Fibroblast of pulmonary artery (primary cell): Measurements from ENCODE around the gene CNOT1.

Experiments
- DNase-seq: peaks from one replicate; pipeline ENCODE4 v3.0.0-alpha.2; 2010; ENCODE audit warnings: low read depth
- H3K4me3 ChIP-seq: replicated peaks from 2 replicates; pipeline ENCODE4 v1.5.1; 2011; ENCODE audit warnings: low read depth, mild to moderate bottlenecking, control low read depth, low read length, moderate library complexity
- CTCF ChIP-seq: IDR thresholded peaks from 2 replicates; pipeline ENCODE4 v1.5.1; 2011; ENCODE audit warnings: mild to moderate bottlenecking, control low read depth, low read length, inconsistent platforms; ENCODE audit errors: missing control alignments

Gene CNOT1

DNA sequence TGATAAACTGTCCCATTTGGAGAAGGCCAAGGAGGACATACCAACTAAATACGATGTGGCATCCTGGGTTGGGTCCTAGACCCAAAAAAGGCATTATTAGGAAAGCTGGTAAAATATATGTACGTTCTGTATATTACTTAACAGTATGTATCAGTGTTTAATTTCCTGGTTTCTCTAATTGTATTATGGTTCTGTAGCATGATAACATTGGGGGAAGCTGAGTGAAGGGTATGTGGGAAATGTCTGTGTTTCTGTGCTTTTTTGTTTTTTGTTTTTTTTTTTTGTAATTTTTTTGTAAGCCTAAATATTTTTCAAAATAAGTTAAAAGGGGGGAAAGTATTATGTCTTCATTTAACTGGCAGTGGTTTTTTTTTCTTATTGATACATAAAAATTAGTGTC lies 151.2 kb downstream of the CNOT1 start:
- no peak for DNase-seq
- no peak for TF ChIP-seq CTCF
- H3K4me3 ChIP-seq, result no peak overlapping the region

DNA sequence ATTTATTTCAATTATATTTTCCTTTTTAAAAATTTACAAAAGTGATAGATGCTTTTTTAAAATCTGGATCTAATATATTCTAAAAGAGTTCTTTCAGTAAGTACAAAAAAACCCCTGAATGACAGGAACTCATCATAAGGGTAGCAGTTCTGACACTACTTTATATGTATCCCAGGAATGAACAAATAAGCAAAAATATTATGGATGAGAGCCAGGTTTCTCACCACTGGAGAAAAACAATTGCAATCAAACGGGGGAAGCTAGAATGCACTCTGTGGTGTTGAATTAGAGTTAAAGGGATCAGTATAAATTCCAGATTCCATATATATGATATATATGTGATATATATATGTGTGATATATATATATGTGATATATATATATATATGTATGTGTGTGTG lies 152.8 kb downstream of the CNOT1 start:
- no peak overlapping the region for H3K4me3 ChIP-seq
- DNase-seq, result no peak
- TF ChIP-seq CTCF, result no peak

DNA sequence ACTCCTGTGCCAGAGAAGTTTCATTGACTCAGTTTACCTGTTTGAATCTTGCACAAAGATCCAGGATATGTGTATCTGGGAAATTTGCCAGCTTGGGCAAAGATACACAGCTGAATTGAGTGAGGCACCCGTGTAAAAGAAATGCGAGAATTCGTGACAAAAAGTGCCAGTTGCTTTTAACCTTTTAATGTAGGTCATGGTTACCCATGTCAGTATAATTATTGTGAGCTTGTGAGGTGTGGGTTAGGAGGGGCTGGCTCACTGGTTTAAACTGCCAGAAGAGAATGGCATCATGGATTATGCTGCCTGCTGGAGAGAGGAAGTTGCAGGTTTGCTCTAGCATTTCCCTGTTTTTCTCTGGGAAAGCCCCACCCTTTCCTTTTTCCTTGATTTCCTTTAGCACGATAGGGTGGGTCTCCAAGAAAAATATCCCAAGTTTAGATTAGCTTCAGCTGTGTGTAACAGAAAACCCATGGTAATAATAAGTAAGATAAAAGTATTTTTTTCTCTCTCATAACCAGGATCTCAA lies 154.5 kb downstream of the CNOT1 start:
- DNase-seq, result no peak
- no peak for TF ChIP-seq CTCF
- H3K4me3 ChIP-seq, result no peak overlapping the region

GRCh38 chr16:58474296-58474695 lies 155.3 kb downstream of the CNOT1 start:
- no peak for TF ChIP-seq CTCF
- H3K4me3 ChIP-seq, result no peak overlapping the region
- no peak for DNase-seq

DNA sequence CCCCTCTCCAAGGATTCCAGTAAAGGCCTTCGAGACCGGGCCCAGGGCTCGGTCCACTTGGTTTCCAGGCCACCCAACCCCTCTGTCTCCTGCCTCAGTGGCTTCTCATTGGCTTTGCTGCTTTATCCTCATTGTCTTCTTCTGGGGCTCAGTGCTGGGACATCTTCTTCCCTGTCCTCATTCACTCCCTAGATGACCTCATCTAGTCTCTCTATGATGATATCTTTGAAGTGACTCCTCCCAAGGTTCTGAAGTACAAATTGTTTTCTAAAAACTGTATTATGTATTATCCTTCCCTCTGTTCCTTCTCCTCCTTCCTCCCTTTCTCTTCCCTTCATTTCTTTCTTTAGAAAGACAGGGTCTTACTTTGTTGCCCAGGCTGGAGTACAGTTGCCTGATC lies 156.8 kb downstream of the CNOT1 start:
- TF ChIP-seq CTCF, result no peak
- DNase-seq, result no peak
- no peak overlapping the region for H3K4me3 ChIP-seq

GRCh38 chr16:58472266-58472665 lies 157.4 kb downstream of the CNOT1 start:
- no peak overlapping the region for H3K4me3 ChIP-seq
- TF ChIP-seq CTCF, result no peak
- no peak for DNase-seq

- no peak overlapping the region for H3K4me3 ChIP-seq
- DNase-seq, result no peak
- TF ChIP-seq CTCF, result no peak
Observed at GRCh38 chr16:58471209-58471975, 158.2 kb downstream of the CNOT1 start.
